ENCODE results near the gene GRID2. TPM values are rescaled to one million over a fixed set of nuclear protein-coding genes. Genes with fewer than 3 reads are reported as not detected.

The GRID2 gene
- polyA plus RNA-seq, 1 of the 3 experiments (the other 2 are of a cell fraction) = not detected

GRCh38 chr4:93698686-93699085, 1394.9 kb downstream of the GRID2 start:
- no peak for DNase-seq
- ChIA-PET POLR2A (no interaction called here), CTCF (interaction anchor here (1.4 kb wide), 1 partner anchor 66 kb away, joined by 3 read pairs; no protein-coding TSS in a partner anchor)
- Histone ChIP-seq H3K9me3 (no peaks in the 10 kb centered on the region), H2AFZ (ENCODE audit: low read depth) (no peak overlapping the region), H3K4me1 (ENCODE audit: control insufficient read depth in 1 of 2, insufficient read depth in 2 of 2, low read depth in 1 of 2, low read length in 1 of 2) (no peaks in the 10 kb centered on the region), H4K20me1 (ENCODE audit: insufficient read depth) (no peaks in the 10 kb centered on the region), H3K27ac (ENCODE audit: low read depth in 2 of 2, low read length in 1 of 2) (no peak overlapping the region), H3K79me2 (ENCODE audit: insufficient read depth) (no peaks in the 10 kb centered on the region), H3K27me3 (ENCODE audit: insufficient read depth) (no peaks in the 10 kb centered on the region), H3K4me3 (ENCODE audit: low read depth in 2 of 2, low read length in 1 of 2) (no peak overlapping the region), H3K9me2 (no peaks in the 10 kb centered on the region), H3K36me3 (replicated peaks in 1 of 2; ENCODE audit: control insufficient read depth in 1 of 2, insufficient read depth in 2 of 2, low read length in 1 of 2) (no peaks in the 10 kb centered on the region), H3K9ac (no peak overlapping the region), H3F3A (replicated peaks; ENCODE audit: insufficient read depth) (no peaks in the 10 kb centered on the region), H3K4me2 (no peak overlapping the region)
- no peak for TF ChIP-seq GATA2 (CRISPR knock-in tag; IDR thresholded peaks at IDR 0.05)
- TF ChIP-seq IRF3 (IDR thresholded peaks at IDR 0.05; ENCODE audit: low read depth, low read length) = no peak
- no peak for TF ChIP-seq SMC3 (IDR thresholded peaks at IDR 0.05; ENCODE audit: low read depth, low read length)
- no peak for TF ChIP-seq NRF1 (IDR thresholded peaks at IDR 0.05; ENCODE audit: low read depth, low read length)
- no peak for TF ChIP-seq YY1 (IDR thresholded peaks at IDR 0.05; ENCODE audit: low read depth)
- no peak for TF ChIP-seq PBX3 (IDR thresholded peaks at IDR 0.05)
- TF ChIP-seq TEAD4 (IDR thresholded peaks at IDR 0.05; ENCODE audit: borderline replicate concordance, insufficient read depth) = no peak
- TF ChIP-seq NFIC (IDR thresholded peaks at IDR 0.05; ENCODE audit: borderline replicate concordance) = no peak
- TF ChIP-seq USF2 (IDR thresholded peaks at IDR 0.05; ENCODE audit: borderline replicate concordance, low read depth, low read length) = no peak
- TF ChIP-seq EZH2phosphoT487 (IDR thresholded peaks at IDR 0.05; ENCODE audit: borderline replicate concordance, low read depth) = no peak
- TF ChIP-seq TCF12 (IDR thresholded peaks at IDR 0.05) = no peak
- no peak for TF ChIP-seq RCOR1 (IDR thresholded peaks at IDR 0.05; ENCODE audit: low read length)
- no peak for TF ChIP-seq ZBTB33 (IDR thresholded peaks at IDR 0.05; ENCODE audit: borderline replicate concordance, low read depth)
- no peak for TF ChIP-seq TAF1 (IDR thresholded peaks at IDR 0.05; ENCODE audit: borderline replicate concordance, low read depth, low read length)
- no peak for TF ChIP-seq MXI1 (IDR thresholded peaks at IDR 0.05; ENCODE audit: low read depth, low read length)
- TF ChIP-seq FOXM1 (IDR thresholded peaks at IDR 0.05; ENCODE audit: low read depth) = no peak
- TF ChIP-seq SIN3A (IDR thresholded peaks at IDR 0.05; ENCODE audit: borderline replicate concordance, low read depth, low read length) = no peak
- TF ChIP-seq FOSL2 (IDR thresholded peaks at IDR 0.05; ENCODE audit: borderline replicate concordance, low read depth) = no peak
- TF ChIP-seq ELF1 (IDR thresholded peaks at IDR 0.05) = no peak
- no peak for TF ChIP-seq USF1 (IDR thresholded peaks at IDR 0.05; ENCODE audit: borderline replicate concordance, low read depth)
- WGBS (ENCODE audit: low lambda C conversion rate) = 59% methylated on average over 1 of the region's 1 CpG

Data from SK-N-SH (cell line).